DOHH2 (cell line): ENCODE results near the gene EPHB1.

ENCODE experiments used
- H3F3A ChIP-seq: fragments of 200-600 bp; sonication (generic), shearing (Covaris generic); 2 replicates; pipeline ENCODE4 v1.6.0; 2016; ENCODE audit warnings: antibody characterized with exemption, mild to moderate bottlenecking; ENCODE audit not compliant: control insufficient read depth, insufficient read depth
- H3K27ac ChIP-seq: fragments of 200-600 bp; sonication (generic); 2 replicates; pipeline ENCODE4 v1.5.1; 2014; ENCODE audit warnings: low read depth, mild to moderate bottlenecking, low read length, moderate library complexity
- H3K27me3 ChIP-seq: fragments of 200-600 bp; sonication (generic); 2 replicates; pipeline ENCODE4 v1.6.1; 2014; ENCODE audit warnings: mild to moderate bottlenecking, low read length, mixed read lengths; ENCODE audit not compliant: control insufficient read depth
- H3K36me3 ChIP-seq: fragments of 200-600 bp; sonication (generic); 2 replicates; pipeline ENCODE4 v1.6.1; 2014; ENCODE audit warnings: mild to moderate bottlenecking, low read length, moderate library complexity, mixed read lengths; ENCODE audit not compliant: control insufficient read depth
- H3K4me1 ChIP-seq: fragments of 200-600 bp; sonication (generic); 2 replicates; pipeline ENCODE4 v1.6.1; 2014; ENCODE audit warnings: mild to moderate bottlenecking, low read length, mixed read lengths; ENCODE audit not compliant: control insufficient read depth
- H3K4me2 ChIP-seq: fragments of 200-600 bp; sonication (generic); 2 replicates; pipeline ENCODE4 v1.6.0; 2014; ENCODE audit warnings: mild to moderate bottlenecking, low read length, moderate library complexity
- H3K4me3 ChIP-seq: fragments of 200-600 bp; sonication (generic); 2 replicates; pipeline ENCODE4 v1.5.1; 2014; ENCODE audit warnings: mild to moderate bottlenecking, low read length, mixed read lengths
- H3K79me2 ChIP-seq: fragments of 200-600 bp; sonication (generic); 2 replicates; pipeline ENCODE4 v1.6.1; 2014; ENCODE audit warnings: mild to moderate bottlenecking, low read length, mixed read lengths; ENCODE audit not compliant: control insufficient read depth
- H3K9me2 ChIP-seq: fragments of 200-600 bp; sonication (generic); replicated peaks from 2 replicates; pipeline ENCODE4 v1.6.1; 2014; ENCODE audit warnings: mild to moderate bottlenecking, low read length, mixed read lengths; ENCODE audit not compliant: control insufficient read depth
- H3K9me3 ChIP-seq: fragments of 200-600 bp; sonication (generic); 2 replicates; pipeline ENCODE4 v1.6.1; 2014; ENCODE audit warnings: antibody characterized with exemption, low read length, mixed read lengths; ENCODE audit not compliant: control insufficient read depth, insufficient read depth
- H4K20me1 ChIP-seq: fragments of 200-600 bp; sonication (generic); 2 replicates; pipeline ENCODE4 v1.6.0; 2014; ENCODE audit warnings: low read depth, mild to moderate bottlenecking, antibody characterized with exemption, low read length, moderate library complexity; ENCODE audit not compliant: control insufficient read depth, insufficient read depth
- CTCF ChIP-seq: fragments of 200-600 bp; sonication (generic); IDR thresholded peaks from one replicate; pipeline ENCODE4 v1.5.1; 2014; ENCODE audit warnings: antibody characterized with exemption, mild to moderate bottlenecking, low read depth, low read length; ENCODE audit not compliant: poor library complexity, severe bottlenecking
- EZH2phosphoT487 ChIP-seq: fragments of 200-600 bp; sonication (generic); IDR thresholded peaks from 2 replicates; pipeline ENCODE4 v1.6.1; 2017; ENCODE audit warnings: borderline replicate concordance, mild to moderate bottlenecking, antibody characterized with exemption, low read length, moderate library complexity, mixed read lengths

EPHB1 gene

GRCh38 chr3:134794323-134794722 lies 737 bp upstream of the EPHB1 start:
- H3K9me3 ChIP-seq: no peaks in the 10 kb centered on the region
- no peak overlapping the region for H3K27ac ChIP-seq
- no peak overlapping the region for H3K4me2 ChIP-seq
- no peak overlapping the region for H3K4me3 ChIP-seq
- no peaks in the 10 kb centered on the region; the same call in 1 of the 2 replicates for H3K4me1 ChIP-seq
- no peaks in the 10 kb centered on the region for H3K9me2 ChIP-seq
- no peaks in the 10 kb centered on the region for H4K20me1 ChIP-seq
- H3F3A ChIP-seq: no peaks in the 10 kb centered on the region
- TF ChIP-seq EZH2phosphoT487 (no peak), CTCF (no peak)
- peaks cover 34% of the 10 kb centered on the region for H3K27me3 ChIP-seq
- H3K36me3 ChIP-seq: no peaks in the 10 kb centered on the region
- no peaks in the 10 kb centered on the region for H3K79me2 ChIP-seq

- Histone ChIP-seq H3K4me1 (no peaks in the 10 kb centered on the region; the same call in 1 of the 2 replicates), H4K20me1 (no peaks in the 10 kb centered on the region), H3K27me3 (peaks cover 36% of the 10 kb centered on the region), H3K9me3 (no peaks in the 10 kb centered on the region), H3F3A (no peaks in the 10 kb centered on the region), H3K4me2 (no peak overlapping the region), H3K9me2 (no peaks in the 10 kb centered on the region), H3K36me3 (no peaks in the 10 kb centered on the region), H3K79me2 (no peaks in the 10 kb centered on the region), H3K27ac (no peak overlapping the region), H3K4me3 (no peak overlapping the region)
- TF ChIP-seq CTCF: no peak
- no peak for TF ChIP-seq EZH2phosphoT487
Observed at GRCh38 chr3:134795746-134796280, 753 bp downstream of the EPHB1 start.

- Histone ChIP-seq H4K20me1 (no peaks in the 10 kb centered on the region), H3K4me1 (no peaks in the 10 kb centered on the region; the same call in 1 of the 2 replicates), H3K4me2 (no peak overlapping the region), H3K9me2 (no peaks in the 10 kb centered on the region), H3K27ac (no peak overlapping the region), H3F3A (no peaks in the 10 kb centered on the region), H3K36me3 (no peaks in the 10 kb centered on the region), H3K9me3 (no peaks in the 10 kb centered on the region), H3K79me2 (no peaks in the 10 kb centered on the region), H3K4me3 (no peak overlapping the region), H3K27me3 (peaks cover 36% of the 10 kb centered on the region)
- no peak for TF ChIP-seq CTCF
- TF ChIP-seq EZH2phosphoT487: no peak
Observed at GRCh38 chr3:134796281-134797056, 1.4 kb downstream of the EPHB1 start.
